Ascending aorta (tissue), 2 donors: Measurements from ENCODE around the gene CRK. TPM values are rescaled to one million over a fixed set of nuclear protein-coding genes. Genes with fewer than 3 reads are reported as not detected.
"Not testable (repeated sequence)": the region's sequence is repeated elsewhere in the genome, so short reads cannot be mapped to it uniquely, and the experiment has no call there.

ENCODE experiments used
- DNase-seq, 2 donors: peaks; one replicate each; pipeline ENCODE4 v3.0.0-alpha.2; 2019; ENCODE audit warnings: low spot score in 2 of 2
- H3K27ac ChIP-seq, 2 donors: fragments of 200-600 bp; sonication (generic); one replicate each; pipeline ENCODE4 v1.5.1; 2016 to 2017; ENCODE audit warnings: mild to moderate bottlenecking in 1 of 2
- H3K27me3 ChIP-seq: fragments of 200-600 bp; sonication (generic); one replicate; pipeline ENCODE4 v1.5.1; 2017
- H3K36me3 ChIP-seq, 2 donors: fragments of 200-600 bp; sonication (generic); one replicate each; pipeline ENCODE4 v1.5.1; 2016
- H3K4me1 ChIP-seq, 2 donors: fragments of 200-600 bp; sonication (generic); one replicate each; pipeline ENCODE4 v1.5.1; 2016 to 2017; ENCODE audit warnings: mild to moderate bottlenecking in 1 of 2
- H3K4me3 ChIP-seq, 2 donors: fragments of 200-600 bp; sonication (generic); one replicate each; pipeline ENCODE4 v1.5.1; 2016 to 2017; ENCODE audit warnings: mild to moderate bottlenecking in 1 of 2
- H3K9me3 ChIP-seq, 2 donors: fragments of 200-600 bp; sonication (generic); one replicate each; pipeline ENCODE4 v1.5.1; 2016
- CTCF ChIP-seq, 3 experiments: fragments of 200-600 bp in 2 of 3; fragments of 450-650 bp in 1 of 3; sonication (generic) in 2 of 3; IDR thresholded peaks; one replicate each; pipeline ENCODE4 v1.5.1; 2016 to 2019; ENCODE audit warnings: antibody characterized with exemption in 3 of 3, mild to moderate bottlenecking in 1 of 3, moderate library complexity in 1 of 3
- intact Hi-C: fragments of 100-400 bp; cut with DNase I; formaldehyde crosslinking; loops from one replicate; pipeline ENCODE4 v1.15.1; 2023
- total RNA-seq: library from RNA; depleted of rRNA; stranded (reverse); fragments of >200 nt; gene quantifications from one replicate; pipeline ENCODE4 v1.1.0, GENCODE V29; 2016

The CRK gene
- total RNA-seq, 1 donor from 2014 or later, result 83.4 TPM

GRCh38 chr17:1449412-1449967 is 6.5 kb downstream of the CRK start:
- H3K27me3 ChIP-seq, result no peaks in the 10 kb centered on the region
- no peak overlapping the region for H3K27ac ChIP-seq
- peaks cover 7 to 30% of the 10 kb centered on the region in 2 donors for H3K4me1 ChIP-seq
- H3K9me3 ChIP-seq, result no peaks in the 10 kb centered on the region
- no peaks in the 10 kb centered on the region for H3K36me3 ChIP-seq
- intact Hi-C loops, result no loop called here
- TF ChIP-seq CTCF (IDR thresholded peaks at IDR 0.05), result no peak
- no peak overlapping the region for H3K4me3 ChIP-seq
- DNase-seq, result no peak

- Histone ChIP-seq H3K27ac (no peak overlapping the region), H3K27me3 (no peaks in the 10 kb centered on the region), H3K4me3 (no peak overlapping the region), H3K9me3 (no peaks in the 10 kb centered on the region), H3K36me3 (no peaks in the 10 kb centered on the region), H3K4me1 (peaks cover 0 to 14% of the 10 kb centered on the region in 2 donors)
- DNase-seq, result no peak
- no peak for TF ChIP-seq CTCF (IDR thresholded peaks at IDR 0.05)
- intact Hi-C loops, result no loop called here
Measured at GRCh38 chr17:1447052-1447451, 9.0 kb downstream of the CRK start.

GRCh38 chr17:1446201-1446600 is 9.8 kb downstream of the CRK start:
- H3K4me1 ChIP-seq, result peaks cover 0 to 7% of the 10 kb centered on the region in 2 donors
- H3K27me3 ChIP-seq, result no peaks in the 10 kb centered on the region
- no peaks in the 10 kb centered on the region for H3K9me3 ChIP-seq
- DNase-seq, result no peak
- intact Hi-C loops, result no loop called here
- peaks cover 0 to under 1% of the 10 kb centered on the region in 2 donors for H3K36me3 ChIP-seq
- H3K4me3 ChIP-seq, result no peak overlapping the region
- H3K27ac ChIP-seq, result no peak overlapping the region
- TF ChIP-seq CTCF (IDR thresholded peaks at IDR 0.05), result no peak

GRCh38 chr17:1445695-1446094 is 10.3 kb downstream of the CRK start:
- H3K9me3 ChIP-seq, H3K27ac ChIP-seq, H3K36me3 ChIP-seq, intact Hi-C loops, DNase-seq, H3K4me1 ChIP-seq, H3K4me3 ChIP-seq, H3K27me3 ChIP-seq: not testable (repeated sequence)

GRCh38 chr17:1442721-1443120 is 13.3 kb downstream of the CRK start:
- H3K27me3 ChIP-seq, H3K9me3 ChIP-seq, intact Hi-C loops, H3K27ac ChIP-seq, H3K36me3 ChIP-seq, H3K4me3 ChIP-seq, DNase-seq: not testable (repeated sequence)
- H3K4me1 ChIP-seq, result peaks cover 0 to 12% of the 10 kb centered on the region in 2 donors

GRCh38 chr17:1442187-1442586 is 13.8 kb downstream of the CRK start:
- no peak for TF ChIP-seq CTCF (IDR thresholded peaks at IDR 0.05)
- H3K9me3 ChIP-seq, result no peaks in the 10 kb centered on the region
- no peak overlapping the region for H3K27ac ChIP-seq
- no peak for DNase-seq
- intact Hi-C loops, result no loop called here
- H3K4me3 ChIP-seq, result no peak overlapping the region
- H3K4me1 ChIP-seq, result peaks cover 0 to 12% of the 10 kb centered on the region in 2 donors
- H3K36me3 ChIP-seq, result peaks cover 0 to 3% of the 10 kb centered on the region in 2 donors
- no peaks in the 10 kb centered on the region for H3K27me3 ChIP-seq

- no peak for DNase-seq
- intact Hi-C loops, result no loop called here
- TF ChIP-seq CTCF (IDR thresholded peaks at IDR 0.05), result no peak
- H3K9me3 ChIP-seq, result no peaks in the 10 kb centered on the region
- no peaks in the 10 kb centered on the region for H3K27me3 ChIP-seq
- peaks cover 6 to 14% of the 10 kb centered on the region in 2 donors for H3K36me3 ChIP-seq
- H3K27ac ChIP-seq, result no peak overlapping the region
- no peak overlapping the region for H3K4me3 ChIP-seq
- peaks cover 0 to 9% of the 10 kb centered on the region in 2 donors for H3K4me1 ChIP-seq
Measured at GRCh38 chr17:1440921-1441320, 15.1 kb downstream of the CRK start.
